NCI-H345 treated with DMSO at 0.1 percent for 48 hours (cell line): Measurements from ENCODE around the gene FBXL20.
A peak's percentile ranks its signal among the peaks of the same experiment; 100 is the strongest.

Experiments used
- DNase-seq: peaks from one replicate; lab custom pipeline; 2025; ENCODE audit not compliant: unreplicated experiment; lab: John Stamatoyannopoulos, UW

FBXL20 gene

DNA sequence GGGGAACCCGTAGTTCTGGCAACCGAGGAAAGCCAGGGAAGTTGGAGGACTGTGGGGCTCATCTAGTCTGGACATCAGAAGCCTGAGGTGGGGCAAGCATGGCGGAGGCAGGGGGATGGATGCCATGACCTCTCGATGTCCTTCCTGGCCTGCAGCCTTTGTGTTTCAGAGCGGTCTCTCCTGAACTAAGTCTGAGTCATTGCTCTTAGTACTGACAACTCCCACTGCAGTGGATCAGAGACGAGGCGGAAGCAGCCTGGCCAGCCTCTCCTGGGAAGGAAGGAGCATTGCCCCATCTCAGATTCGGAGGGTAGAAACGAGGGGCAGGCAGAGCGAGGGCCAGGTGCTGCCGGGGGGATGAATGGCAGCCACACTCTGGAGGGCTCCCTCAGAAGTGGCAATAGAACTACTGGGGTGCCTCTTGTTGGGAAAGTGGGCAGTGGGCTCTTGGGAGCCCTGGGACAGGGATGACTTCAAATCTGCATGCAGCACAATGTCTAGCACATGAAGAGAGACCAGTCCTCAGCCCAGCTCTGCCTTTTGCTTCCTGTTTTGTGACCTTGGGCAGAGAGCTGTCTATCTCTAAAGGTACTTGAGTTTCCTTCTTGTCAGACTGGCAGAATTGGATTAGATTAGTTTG, 172.0 kb downstream of the FBXL20 start:
- no peak for DNase-seq

DNA sequence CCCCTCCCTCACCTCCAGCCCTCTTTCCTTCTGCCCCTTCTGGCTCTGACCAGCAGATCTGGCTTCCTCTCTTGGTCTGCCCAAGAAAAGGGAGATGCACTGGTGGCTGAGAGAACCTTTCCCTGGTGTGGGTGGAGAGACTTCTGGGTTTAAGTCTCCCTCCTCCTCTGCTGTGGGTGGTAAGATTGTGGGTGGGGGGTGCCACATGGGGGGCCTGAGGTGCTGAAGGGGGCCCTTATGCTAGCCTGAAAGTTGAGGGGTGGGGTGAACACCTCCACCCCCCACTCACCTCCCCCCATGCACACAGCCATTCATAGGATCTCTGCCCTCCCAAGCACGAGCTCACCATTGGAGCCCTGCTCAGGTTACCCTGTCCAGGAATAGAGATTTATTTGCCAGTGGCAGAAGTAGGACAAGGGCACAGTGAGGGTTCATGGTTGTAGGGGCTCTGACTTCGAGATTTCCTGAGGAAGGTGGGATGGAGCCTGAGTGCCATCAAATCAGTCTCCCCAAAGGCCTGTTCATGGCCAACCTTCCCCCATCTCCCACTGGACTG, 174.0 kb downstream of the FBXL20 start:
- DNase-seq, result no peak

GRCh38 chr17:39225959-39226683, 175.3 kb downstream of the FBXL20 start:
- peak; percentile 58 for DNase-seq

DNA sequence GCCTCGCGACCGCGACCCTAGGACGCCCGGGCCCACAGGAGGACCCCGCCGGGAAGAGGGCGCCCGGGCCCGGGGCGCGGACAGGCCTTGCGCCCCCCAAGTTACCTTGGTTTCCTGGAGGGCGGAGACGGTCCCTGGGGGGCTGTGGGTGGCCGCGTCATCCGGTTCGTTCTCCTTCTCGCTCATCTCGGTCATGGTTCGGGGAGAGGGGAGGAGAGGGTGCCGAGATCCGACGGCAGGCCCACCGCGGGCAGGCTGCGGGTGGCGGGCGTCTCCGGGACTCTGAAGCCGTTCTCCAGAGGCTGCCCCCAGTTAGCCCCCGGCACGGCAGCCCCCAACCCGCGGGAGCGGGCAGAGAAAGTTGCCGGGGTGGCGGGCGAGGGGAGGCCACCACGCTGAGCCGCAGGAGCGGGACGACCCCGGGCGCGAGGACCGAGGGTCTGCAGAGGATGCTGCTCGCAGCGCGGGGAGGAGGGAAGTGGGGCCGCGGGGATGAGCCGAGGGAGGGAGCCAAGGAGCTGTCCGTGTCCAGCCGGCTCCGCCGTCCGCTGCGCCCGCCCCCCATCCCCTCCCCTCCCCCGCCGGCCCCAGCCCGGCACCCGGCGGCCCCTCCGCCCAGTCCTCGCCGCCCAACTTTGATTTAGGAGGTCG, 176.0 kb downstream of the FBXL20 start, which contains the start of gene STAC2:
Gene STAC2, minus strand, starts transcription at position 638 of the 651 bp plus-strand sequence. Its CDS starts 443 bp downstream, at position 195.
- no peak for DNase-seq

DNA sequence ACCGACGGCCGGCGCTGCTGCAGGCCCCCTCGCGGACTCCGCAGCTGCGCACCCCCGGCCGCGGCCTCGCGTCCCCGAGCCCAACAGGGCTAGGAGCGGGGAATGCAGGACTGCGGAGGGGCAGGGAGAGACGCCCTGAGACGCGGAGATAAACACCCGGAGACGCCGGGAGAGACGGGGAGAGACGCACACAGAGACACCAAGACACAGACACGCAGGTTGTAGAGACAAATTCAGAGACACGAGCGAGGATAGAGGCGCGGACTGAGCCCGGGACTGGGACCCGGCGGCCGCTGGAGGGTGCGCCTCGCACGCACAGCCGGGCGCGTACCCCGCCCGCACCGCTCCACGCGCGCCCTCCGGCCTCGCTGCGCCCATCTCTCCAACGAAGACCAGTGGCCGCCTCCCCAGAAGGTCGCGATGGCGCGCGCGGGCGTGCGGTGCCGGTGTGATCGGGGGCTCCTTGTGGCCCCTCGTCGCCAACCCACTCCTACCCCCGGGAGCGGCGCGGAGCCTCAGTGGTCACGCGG, 176.6 kb downstream of the FBXL20 start:
- no peak for DNase-seq

DNA sequence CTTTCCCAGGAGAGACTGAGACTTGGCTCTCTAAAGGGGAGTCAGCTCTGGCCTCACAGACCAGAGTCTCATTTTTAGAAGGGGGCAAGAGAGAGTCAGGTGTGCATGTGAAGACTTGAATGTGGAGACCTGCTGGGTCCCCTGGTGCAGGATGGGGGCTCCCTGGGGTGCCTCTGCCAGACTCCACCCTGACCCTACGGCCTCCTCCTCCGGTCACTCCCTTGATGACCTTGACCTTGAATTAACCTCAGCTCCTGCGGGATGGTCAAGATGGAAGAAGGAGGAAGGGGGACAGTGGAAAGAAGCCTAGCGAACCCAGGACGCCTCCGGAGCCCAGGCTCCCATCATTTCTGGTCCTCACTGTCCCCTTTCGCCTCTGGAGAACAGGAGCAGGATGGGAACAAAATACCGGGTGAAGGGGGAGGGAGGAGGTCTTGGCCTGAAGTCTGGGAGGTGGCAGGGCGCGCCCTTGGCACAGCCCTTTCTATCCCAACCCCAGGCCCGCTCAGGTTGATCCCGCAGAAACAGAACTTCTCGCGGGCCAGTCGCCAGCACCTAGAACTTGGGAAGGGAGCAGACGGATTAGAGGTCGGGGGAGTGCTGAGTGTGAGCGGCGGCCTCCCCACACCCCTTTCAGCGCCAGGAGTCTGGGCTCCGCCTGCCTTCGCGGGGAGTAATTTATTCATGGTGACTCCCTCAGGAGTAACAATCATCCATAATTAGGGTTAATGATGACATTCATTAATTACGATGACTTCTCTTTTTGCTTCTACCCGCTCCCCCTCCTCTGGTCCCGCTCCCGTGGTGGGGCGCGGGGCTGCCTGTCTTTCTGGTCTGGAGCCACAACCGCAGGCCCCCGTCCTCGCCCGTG, 177.3 kb downstream of the FBXL20 start:
- no peak for DNase-seq

DNA sequence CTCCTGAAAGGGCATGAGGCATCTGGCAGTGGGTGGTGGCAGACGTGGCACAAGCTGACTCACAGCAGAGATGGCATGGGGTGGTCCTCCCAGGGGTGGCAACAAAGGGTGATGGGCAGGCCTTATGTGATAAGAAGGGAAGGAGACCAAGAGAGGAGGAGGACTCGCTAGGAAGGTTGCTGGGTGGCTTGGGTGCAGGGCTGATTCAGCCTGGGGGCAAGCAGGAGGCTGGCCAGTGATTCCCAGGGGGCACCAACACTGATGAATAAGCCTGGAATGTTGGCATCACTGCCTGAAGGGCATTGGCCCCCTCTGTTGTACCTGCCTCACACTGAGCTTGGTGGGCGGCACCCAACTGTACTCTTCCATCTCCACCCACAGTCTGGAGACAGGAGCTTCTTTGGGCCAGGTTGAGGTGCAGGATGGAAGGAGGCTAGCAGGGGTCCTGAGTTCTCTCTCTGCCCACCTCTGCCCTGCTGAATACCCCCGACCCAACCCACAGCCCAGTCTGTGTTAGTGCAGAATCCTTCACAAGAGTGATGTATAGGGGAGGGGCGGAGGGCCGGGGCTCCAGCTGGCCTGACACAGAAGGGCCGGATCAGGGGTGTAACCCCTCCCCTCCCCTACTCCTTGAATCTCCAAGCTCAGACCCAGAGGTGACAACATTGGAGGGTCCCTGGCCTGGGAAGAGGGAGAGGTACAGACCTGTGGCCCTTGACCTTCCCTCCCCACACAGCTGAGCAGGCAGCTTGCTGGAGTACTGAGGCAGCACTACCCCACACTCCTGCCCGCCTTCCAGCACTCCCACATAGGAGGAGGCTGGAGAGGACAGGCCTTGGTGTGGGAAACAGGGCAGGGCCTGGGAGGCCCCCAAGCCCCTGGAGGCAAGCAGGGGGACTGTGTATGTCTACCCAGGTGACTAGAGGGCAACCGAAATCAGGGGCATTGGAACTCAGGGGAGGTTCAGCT, 178.3 kb downstream of the FBXL20 start:
- no peak for DNase-seq

- DNase-seq, result no peak
Observed at GRCh38 chr17:39222151-39222550, 179.3 kb downstream of the FBXL20 start.

- DNase-seq, result no peak
Observed at GRCh38 chr17:39221572-39221971, 179.9 kb downstream of the FBXL20 start.

- no peak for DNase-seq
Observed at GRCh38 chr17:39219647-39220154, 181.7 kb downstream of the FBXL20 start.

DNA sequence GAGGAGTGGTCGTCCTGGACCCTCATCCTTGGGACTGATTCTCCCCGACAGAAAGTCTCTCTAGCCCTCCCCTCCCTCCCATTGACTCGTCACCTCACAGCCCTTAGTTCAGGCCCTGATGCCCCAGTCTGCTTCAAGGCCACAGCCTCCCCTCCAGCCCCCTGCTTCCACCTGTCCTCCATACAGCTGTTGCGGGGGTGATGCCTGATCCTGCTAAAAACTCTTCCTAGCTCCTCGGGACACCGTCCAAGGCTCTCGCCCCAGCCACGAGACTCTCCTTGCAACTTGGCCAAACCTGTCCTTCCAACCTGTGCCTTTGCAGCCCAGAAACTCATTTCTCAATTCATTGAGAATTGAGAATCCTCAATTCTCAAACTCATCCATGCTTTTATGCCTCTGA, 182.5 kb downstream of the FBXL20 start:
- DNase-seq, result no peak

GRCh38 chr17:39217734-39218369, 183.6 kb downstream of the FBXL20 start:
- no peak for DNase-seq

GRCh38 chr17:39213852-39214251, 187.6 kb downstream of the FBXL20 start:
- no peak for DNase-seq

DNA sequence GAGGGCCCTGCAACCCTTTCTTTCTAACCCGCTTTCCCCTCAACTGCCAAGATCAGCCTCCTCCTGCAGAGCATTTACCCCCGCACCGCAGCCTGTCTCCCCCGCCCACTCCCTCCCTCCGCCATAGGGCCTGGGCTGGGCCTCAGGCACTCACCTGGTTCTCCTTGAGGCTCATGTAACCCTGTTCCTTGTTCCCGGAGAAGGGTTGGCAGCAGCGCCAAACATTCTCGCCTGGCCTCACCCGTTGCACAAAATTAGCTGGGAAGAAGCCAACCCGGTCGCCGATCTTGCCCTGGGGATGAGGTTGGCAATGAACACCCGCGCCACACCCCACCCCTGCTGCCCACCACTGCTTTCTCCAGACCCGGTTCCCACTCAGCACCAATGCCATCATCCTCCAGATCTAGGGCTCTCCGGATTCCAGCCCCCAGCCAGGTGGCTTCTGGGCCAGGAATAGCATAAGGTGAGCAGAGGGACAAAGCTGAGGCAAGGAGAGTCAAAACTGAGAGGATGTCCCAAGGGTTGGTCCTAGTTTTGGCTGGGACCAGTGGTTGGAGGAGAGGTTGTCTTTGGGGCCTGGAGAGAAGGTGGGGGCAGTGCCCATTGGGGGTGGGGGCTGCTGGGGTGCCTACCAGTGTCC, 188.5 kb downstream of the FBXL20 start:
- DNase-seq, result no peak

- no peak for DNase-seq
Observed at GRCh38 chr17:39212195-39212810, 189.1 kb downstream of the FBXL20 start.

GRCh38 chr17:39210093-39210434, 191.4 kb downstream of the FBXL20 start:
- no peak for DNase-seq

DNA sequence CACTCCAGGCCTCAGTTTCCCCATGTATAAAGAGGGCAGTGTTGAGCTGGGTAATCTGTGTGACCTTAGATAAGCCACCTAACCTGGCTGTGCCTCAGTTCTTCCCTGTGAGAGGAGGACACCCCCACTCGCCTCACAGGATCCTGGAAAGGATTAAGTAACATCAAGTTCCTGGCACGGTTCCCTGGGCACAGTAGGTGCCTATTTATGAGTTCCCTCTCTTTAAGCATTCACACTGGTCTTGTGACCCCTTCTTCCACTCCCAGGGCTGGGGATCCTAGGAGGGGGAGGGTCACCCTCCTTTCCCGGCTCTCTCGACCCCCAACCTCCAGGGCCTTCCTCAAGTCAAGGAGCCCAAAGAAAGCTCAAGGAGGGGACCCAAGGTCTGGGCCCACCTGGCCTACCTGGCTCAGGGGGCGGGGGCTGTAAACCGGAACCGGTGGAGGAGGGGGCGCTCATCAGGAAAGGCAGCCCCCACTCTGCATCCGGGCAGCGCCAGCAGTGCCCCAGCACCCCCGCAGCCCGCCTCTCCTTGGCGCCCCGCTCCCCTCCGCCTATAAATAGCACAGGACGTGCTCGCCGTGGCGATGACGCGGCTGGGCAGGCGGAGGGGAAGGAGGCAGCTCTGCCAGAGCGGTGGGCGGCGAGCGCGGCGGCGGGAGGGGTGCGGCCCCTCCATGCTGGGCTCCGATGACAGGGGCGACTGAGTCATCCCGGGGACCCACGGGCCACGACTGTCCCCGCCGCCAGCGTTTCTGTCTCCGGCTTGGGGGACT, 191.9 kb downstream of the FBXL20 start:
- peak; percentile 49 for DNase-seq
